IPS DF 4.7 (cell line): ENCODE data around the gene TEX19.

Experiments
- DNase-seq: peaks from one replicate; pipeline ENCODE4 v3.0.0-alpha.2; 2013; ENCODE audit warnings: low spot score; ENCODE audit errors: extremely low read depth

Gene TEX19

DNA sequence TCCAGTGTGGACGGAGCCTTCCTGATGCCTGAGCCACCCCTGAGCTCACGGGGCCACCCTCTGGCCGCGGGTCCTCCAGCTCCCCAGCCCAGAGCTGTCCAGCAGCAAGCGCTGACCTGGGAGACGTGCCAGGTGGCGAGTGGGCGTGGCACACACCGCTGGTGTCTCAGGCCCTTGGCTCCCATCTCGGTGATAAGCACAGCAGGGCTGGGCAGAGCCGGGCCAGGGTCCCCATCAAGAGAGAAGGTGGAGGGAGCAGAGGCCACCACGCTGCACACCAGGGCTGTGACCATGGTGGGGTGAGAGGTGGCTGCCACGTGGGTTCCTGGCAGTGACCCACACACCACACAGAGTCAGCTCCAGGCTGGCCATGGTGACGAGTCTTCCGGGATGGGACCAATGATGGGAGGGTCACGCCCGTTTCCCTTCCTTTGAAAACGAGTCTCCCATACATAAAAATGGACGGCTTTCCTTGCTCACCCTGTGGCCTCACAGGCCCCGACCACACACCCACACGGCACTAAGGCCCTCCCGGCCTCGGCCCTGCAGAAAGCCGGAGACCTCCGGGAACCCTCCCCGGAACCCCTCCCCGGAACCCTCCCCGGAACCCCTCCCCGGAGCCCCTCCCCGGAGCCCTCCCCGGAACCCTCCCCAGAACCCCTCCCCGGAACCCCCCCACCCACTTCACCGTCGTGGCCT lies 29.3 kb downstream of the TEX19 start:
- no peak for DNase-seq

- no peak for DNase-seq
Measured at GRCh38 chr17:82388922-82389283, 29.9 kb downstream of the TEX19 start.

- DNase-seq = no peak
Measured at GRCh38 chr17:82389379-82389778, 30.3 kb downstream of the TEX19 start.

DNA sequence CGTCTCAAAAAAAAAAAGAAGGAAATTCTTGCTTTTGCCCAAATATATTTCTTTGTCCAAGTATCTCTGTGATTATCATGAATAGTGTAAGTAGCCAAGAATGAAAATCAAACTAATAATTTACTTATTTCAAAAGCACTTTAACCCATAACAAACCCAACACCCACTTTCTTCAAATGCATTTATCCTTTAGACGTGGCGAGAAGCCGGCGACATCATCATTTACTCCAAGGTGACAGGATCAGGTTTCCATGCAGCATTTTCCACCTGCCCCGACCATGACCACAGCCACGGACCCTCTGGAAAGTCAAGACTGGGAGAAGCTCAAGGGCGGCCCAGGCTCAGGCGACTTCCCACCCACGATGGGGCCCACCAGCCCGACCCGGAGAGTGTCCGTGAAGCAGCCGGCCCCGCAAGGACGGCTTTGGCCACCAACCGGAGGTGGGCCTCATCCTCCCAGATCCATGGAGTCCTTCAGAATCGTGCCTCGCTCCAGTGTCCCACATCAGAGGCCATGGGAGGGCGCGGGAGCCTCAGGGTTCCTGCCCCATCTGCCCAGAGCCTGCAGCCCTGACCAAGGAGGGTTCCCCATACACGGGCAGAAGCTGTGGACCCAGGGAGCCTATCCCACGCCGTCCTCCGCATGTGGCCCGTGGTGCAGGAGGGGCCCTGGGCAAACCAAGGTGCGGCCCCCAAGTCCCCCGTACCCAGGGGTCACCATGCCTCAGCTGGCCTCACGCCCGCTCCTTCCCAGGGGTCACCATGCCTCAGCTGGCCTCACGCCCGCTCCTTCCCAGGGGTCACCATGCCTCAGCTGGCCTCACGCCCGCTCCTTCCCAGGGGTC lies 31.2 kb downstream of the TEX19 start:
- no peak for DNase-seq

GRCh38 chr17:82390860-82391435 lies 31.9 kb downstream of the TEX19 start:
- no peak for DNase-seq

GRCh38 chr17:82391496-82392066 lies 32.5 kb downstream of the TEX19 start:
- no peak for DNase-seq

- no peak for DNase-seq
Measured at GRCh38 chr17:82392209-82392920, 33.3 kb downstream of the TEX19 start.

- no peak for DNase-seq
Measured at GRCh38 chr17:82392941-82393340, 33.9 kb downstream of the TEX19 start.

DNA sequence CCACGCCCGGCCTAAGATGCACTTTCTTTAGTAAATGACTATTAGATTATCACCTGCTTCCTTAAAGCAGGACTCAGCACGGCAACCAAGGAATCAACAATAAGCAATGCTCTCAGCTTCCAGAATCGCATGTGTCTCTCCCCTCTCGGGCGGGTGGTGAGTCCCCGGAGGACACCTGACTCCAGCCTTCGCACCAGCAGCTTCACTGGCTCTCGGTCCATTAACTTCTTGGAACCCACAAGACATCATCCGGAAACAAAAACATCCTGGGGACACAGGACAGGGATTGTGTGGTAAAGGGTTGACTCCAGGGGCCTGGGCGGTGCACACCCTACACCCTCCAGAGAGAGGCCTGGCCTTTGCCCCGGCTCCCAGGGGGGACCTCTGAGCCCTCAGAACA lies 35.2 kb downstream of the TEX19 start:
- no peak for DNase-seq

GRCh38 chr17:82396601-82397435 lies 37.8 kb downstream of the TEX19 start:
- no peak for DNase-seq

- no peak for DNase-seq
Measured at GRCh38 chr17:82397449-82398335, 38.6 kb downstream of the TEX19 start.

DNA sequence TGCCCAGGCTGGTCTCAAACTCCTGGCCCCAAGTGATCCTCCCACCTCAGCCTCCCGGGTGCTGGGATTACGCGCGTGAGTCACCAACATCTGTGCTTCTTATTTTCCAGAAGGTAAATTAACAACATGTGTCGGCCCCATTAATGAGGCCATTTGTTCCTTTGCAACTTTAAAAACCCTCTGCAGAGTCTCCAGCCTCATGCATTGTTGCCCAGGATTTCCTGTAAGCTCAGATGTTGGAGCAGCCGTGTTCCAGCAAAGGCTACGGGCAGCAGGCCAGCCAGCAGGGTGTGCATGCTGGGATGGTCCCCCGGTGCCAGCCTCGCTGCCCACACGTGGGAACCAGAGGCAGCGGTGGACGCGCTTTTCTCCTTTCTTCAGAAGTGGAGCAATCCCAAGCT lies 40.0 kb downstream of the TEX19 start:
- no peak for DNase-seq

- no peak for DNase-seq
Measured at GRCh38 chr17:82399601-82400101, 40.6 kb downstream of the TEX19 start.

- DNase-seq = no peak
Measured at GRCh38 chr17:82400206-82400605, 41.2 kb downstream of the TEX19 start.

DNA sequence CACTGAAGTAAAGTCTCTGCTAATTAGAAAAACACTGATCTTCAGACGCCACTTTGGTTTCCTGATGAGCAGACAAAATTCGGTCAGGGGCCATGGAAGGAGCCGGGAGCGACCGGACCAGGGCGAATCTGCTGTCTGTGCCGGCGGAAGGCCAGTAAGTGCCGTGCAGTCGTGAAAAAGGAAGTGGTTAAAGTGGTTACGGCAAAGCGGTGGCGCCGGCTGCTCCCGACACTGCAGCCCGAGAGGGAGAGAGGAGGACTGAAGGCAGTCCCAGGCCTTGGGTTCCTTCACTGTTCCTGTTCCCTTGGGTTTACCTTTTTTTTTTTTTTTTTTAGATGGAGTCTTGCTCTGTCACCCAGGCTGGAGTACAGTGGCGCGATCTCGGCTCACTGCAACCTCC lies 41.8 kb downstream of the TEX19 start:
- DNase-seq = no peak

DNA sequence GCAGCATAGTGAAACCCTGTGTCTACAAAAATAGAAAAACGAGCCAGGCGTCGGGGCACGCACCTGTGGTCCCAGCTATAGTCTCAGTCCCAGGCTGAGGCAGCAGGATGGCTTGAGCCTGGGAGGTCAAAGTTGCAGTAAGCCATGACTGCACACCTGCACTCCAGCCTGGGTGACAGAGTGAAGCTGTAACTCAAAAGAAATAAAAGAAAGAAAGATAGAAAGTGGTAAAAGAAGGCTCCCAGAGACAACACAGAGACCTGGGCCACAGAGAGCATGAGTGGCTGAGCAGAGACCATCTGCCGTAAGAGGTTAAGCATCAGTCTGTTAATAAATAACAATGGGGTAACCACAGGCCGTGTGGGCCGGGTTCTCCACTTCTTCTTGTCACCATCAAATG lies 43.8 kb downstream of the TEX19 start:
- DNase-seq = no peak

DNA sequence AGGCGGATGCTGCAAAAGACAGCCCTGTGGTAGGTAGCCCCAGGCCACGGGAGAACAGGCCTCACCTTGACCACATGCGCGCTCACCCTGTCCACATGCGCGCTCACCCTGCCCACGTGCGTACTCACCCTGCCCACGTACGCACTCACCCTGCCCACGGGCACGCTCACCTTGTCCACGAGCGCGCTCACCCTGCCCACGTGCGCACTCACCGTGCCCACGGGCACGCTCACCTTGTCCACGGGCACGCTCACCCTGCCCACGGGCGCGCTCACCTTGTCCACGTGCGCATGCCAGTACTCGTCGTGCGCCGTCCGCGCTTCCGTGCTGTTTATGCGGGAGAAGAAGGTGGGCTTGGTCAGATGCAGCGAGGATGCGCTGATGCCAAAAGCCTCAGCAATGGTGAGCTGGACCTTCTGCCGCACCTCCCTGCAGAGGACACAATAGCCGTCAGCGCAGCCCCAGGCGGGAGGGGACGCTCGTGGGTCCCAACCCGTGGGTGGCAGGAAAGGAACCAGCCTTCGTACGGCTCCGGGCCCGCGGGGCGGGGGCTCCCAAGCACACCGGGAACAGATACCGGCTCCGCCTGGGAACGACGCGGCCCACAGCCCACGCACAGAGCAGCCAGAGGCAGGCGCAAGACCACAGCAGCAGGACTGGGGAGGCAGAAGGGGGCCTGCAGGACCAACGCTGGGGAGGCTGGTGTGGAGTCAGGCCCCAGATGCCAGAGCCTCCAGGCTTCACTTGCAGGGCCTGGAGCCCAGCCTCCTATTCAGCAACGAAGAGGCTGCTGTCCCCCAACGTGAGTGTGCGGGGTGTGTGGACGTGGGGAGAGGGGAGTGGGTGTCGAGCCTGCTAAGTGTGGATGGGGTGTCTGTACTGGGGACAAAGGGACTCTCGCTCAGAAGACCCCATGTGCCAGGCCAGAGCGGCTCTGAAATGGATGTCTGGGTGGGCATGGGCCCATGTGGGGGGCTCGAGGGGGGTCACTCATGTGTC lies 44.9 kb downstream of the TEX19 start:
- no peak for DNase-seq

GRCh38 chr17:82405051-82405450 lies 46.0 kb downstream of the TEX19 start:
- DNase-seq = no peak
